Activated naive CD4-positive, alpha-beta T cell treated with anti-CD3 and anti-CD28 coated beads for 36 hours (primary cell): Measurements from ENCODE around the gene MVB12A. TPM values are rescaled to one million over a fixed set of nuclear protein-coding genes. Genes with fewer than 3 reads are reported as not detected.

Experiments used
- CTCF ChIA-PET: fragments of 350-600 bp; sonication (Branson Sonifier 250); formaldehyde crosslinking; loops from one replicate; lab custom pipeline; 2021; ENCODE audit warnings: antibody characterized with exemption; lab: Charles Lee
- DNase-seq: peaks from one replicate; pipeline ENCODE4 v3.0.0-alpha.2; 2020
- H3K27ac Mint-ChIP-seq: one replicate; pipeline ENCODE4 v1.8.0; 2021; ENCODE audit warnings: mild to moderate bottlenecking, mixed read lengths
- H3K27me3 Mint-ChIP-seq: one replicate; pipeline ENCODE4 v1.8.0; 2021; ENCODE audit warnings: low read depth, mixed read lengths
- H3K36me3 Mint-ChIP-seq: one replicate; pipeline ENCODE4 v1.8.0; 2021; ENCODE audit warnings: low read depth, mixed read lengths
- H3K4me1 Mint-ChIP-seq: one replicate; pipeline ENCODE4 v1.8.0; 2021; ENCODE audit warnings: low read depth, mixed read lengths
- H3K4me3 Mint-ChIP-seq: one replicate; pipeline ENCODE4 v1.8.0; 2021; ENCODE audit warnings: mild to moderate bottlenecking, moderate library complexity, mixed read lengths
- H3K9me3 Mint-ChIP-seq: one replicate; pipeline ENCODE4 v1.8.0; 2021; ENCODE audit warnings: mixed read lengths
- intact Hi-C: fragments of 100-400 bp; cut with micrococcal nuclease; formaldehyde crosslinking; loops from one replicate; pipeline ENCODE4 v1.15.1; 2023
- total RNA-seq, 2 experiments: library from RNA; stranded (reverse); gene quantifications; one replicate each; pipeline ENCODE4 v1.2.3, GENCODE V29; 2021

MVB12A gene
- total RNA-seq, 2 experiments from 2014 or later = 29.3 to 32.1 TPM

GRCh38 chr19:17424743-17425365, 5.0 kb downstream of the MVB12A start:
- intact Hi-C loops = loop anchor here (1.0 to 2.0 kb wide), 2 partner anchors 24 to 41 kb away; partner anchors contain the start of gene TMEM221
- Mint-ChIP-seq H3K36me3 (no peaks in the 10 kb centered on the region), H3K27ac (no peak overlapping the region), H3K9me3 (no peaks in the 10 kb centered on the region), H3K27me3 (no peaks in the 10 kb centered on the region), H3K4me3 (no peak overlapping the region), H3K4me1 (peaks cover 7% of the 10 kb centered on the region)
- CTCF ChIA-PET = interaction anchor here (1.1 kb wide), 1 partner anchor 22 kb away, joined by 3 read pairs; no protein-coding TSS in a partner anchor
- peak; percentile 69 for DNase-seq

- Mint-ChIP-seq H3K4me1 (peaks cover 2% of the 10 kb centered on the region), H3K27me3 (no peaks in the 10 kb centered on the region), H3K27ac (no peak overlapping the region), H3K9me3 (no peaks in the 10 kb centered on the region), H3K4me3 (no peak overlapping the region), H3K36me3 (no peaks in the 10 kb centered on the region)
- intact Hi-C loops = no loop called here
- DNase-seq = no peak
- CTCF ChIA-PET = interaction anchor here (0.8 to 1.6 kb wide), 3 partner anchors 10 to 44 kb away, joined by 4 read pairs; partner anchors contain the start of gene MVB12A
These were observed 9.8 kb downstream of the MVB12A start for GRCh38 chr19:17429641-17430113.

- no peaks in the 10 kb centered on the region for H3K4me1 Mint-ChIP-seq
- intact Hi-C loops = no loop called here
- no peak overlapping the region for H3K27ac Mint-ChIP-seq
- no peaks in the 10 kb centered on the region for H3K9me3 Mint-ChIP-seq
- DNase-seq = no peak
- H3K4me3 Mint-ChIP-seq = no peak overlapping the region
- H3K27me3 Mint-ChIP-seq = no peaks in the 10 kb centered on the region
- no peaks in the 10 kb centered on the region for H3K36me3 Mint-ChIP-seq
- CTCF ChIA-PET = interaction anchor here (0.6 to 1.6 kb wide), 2 partner anchors 10 to 65 kb away, joined by 4 to 5 read pairs; no protein-coding TSS in a partner anchor
These were observed 11.6 kb downstream of the MVB12A start for GRCh38 chr19:17431417-17431816.

- H3K27me3 Mint-ChIP-seq = no peaks in the 10 kb centered on the region
- H3K27ac Mint-ChIP-seq = no peak overlapping the region
- no peak overlapping the region for H3K4me3 Mint-ChIP-seq
- H3K4me1 Mint-ChIP-seq = no peaks in the 10 kb centered on the region
- no peak for DNase-seq
- intact Hi-C loops = no loop called here
- H3K36me3 Mint-ChIP-seq = no peaks in the 10 kb centered on the region
- CTCF ChIA-PET = no interaction called here
- no peaks in the 10 kb centered on the region for H3K9me3 Mint-ChIP-seq
These were observed 15.4 kb downstream of the MVB12A start for GRCh38 chr19:17435218-17435617.

GRCh38 chr19:17436094-17436873, 16.4 kb downstream of the MVB12A start:
- Mint-ChIP-seq H3K27ac (no peak overlapping the region), H3K9me3 (no peaks in the 10 kb centered on the region), H3K4me1 (no peaks in the 10 kb centered on the region)

GRCh38 chr19:17436874-17437267, 17.0 kb downstream of the MVB12A start:
- H3K4me3 Mint-ChIP-seq = no peak overlapping the region
- intact Hi-C loops = no loop called here
- no peaks in the 10 kb centered on the region for H3K9me3 Mint-ChIP-seq
- no peak overlapping the region for H3K27ac Mint-ChIP-seq
- H3K27me3 Mint-ChIP-seq = no peaks in the 10 kb centered on the region
- no peaks in the 10 kb centered on the region for H3K4me1 Mint-ChIP-seq
- H3K36me3 Mint-ChIP-seq = no peaks in the 10 kb centered on the region
- no peak for DNase-seq
- CTCF ChIA-PET = interaction anchor here (0.7 to 1.3 kb wide), 4 partner anchors 10 to 42 kb away, joined by 3 read pairs; no protein-coding TSS in a partner anchor

More at GRCh38 chr19:17436094-17436873, 16.4 kb downstream of the MVB12A start:
- no peaks in the 10 kb centered on the region for H3K36me3 Mint-ChIP-seq
- H3K4me3 Mint-ChIP-seq = no peak overlapping the region
- intact Hi-C loops = no loop called here
- DNase-seq = no peak
- no peaks in the 10 kb centered on the region for H3K27me3 Mint-ChIP-seq
- CTCF ChIA-PET = interaction anchor here (0.7 to 1.1 kb wide), 3 partner anchors 11 to 42 kb away, joined by 3 read pairs; no protein-coding TSS in a partner anchor

- intact Hi-C loops = loop anchor here (1.0 kb wide), 1 partner anchor 25 kb away; no protein-coding TSS in a partner anchor
- H3K9me3 Mint-ChIP-seq = no peaks in the 10 kb centered on the region
- no peaks in the 10 kb centered on the region for H3K36me3 Mint-ChIP-seq
- peak; percentile 31 for DNase-seq
- H3K27me3 Mint-ChIP-seq = no peaks in the 10 kb centered on the region
- CTCF ChIA-PET = interaction anchor here (0.6 to 1.3 kb wide), 10 partner anchors 9 to 1127 kb away, joined by 3 to 6 read pairs (median 3); no protein-coding TSS in a partner anchor
- H3K27ac Mint-ChIP-seq = no peak overlapping the region
- H3K4me3 Mint-ChIP-seq = no peak overlapping the region
- no peaks in the 10 kb centered on the region for H3K4me1 Mint-ChIP-seq
These were observed 21.6 kb downstream of the MVB12A start for GRCh38 chr19:17441241-17442021.

- no peaks in the 10 kb centered on the region for H3K36me3 Mint-ChIP-seq
- H3K27ac Mint-ChIP-seq = no peak overlapping the region
- intact Hi-C loops = no loop called here
- CTCF ChIA-PET = interaction anchor here (0.6 to 1.1 kb wide), 2 partner anchors 26 to 977 kb away, joined by 3 to 4 read pairs; partner anchors contain the start of gene MVB12A
- peaks cover 11% of the 10 kb centered on the region for H3K27me3 Mint-ChIP-seq
- peaks cover 3% of the 10 kb centered on the region for H3K9me3 Mint-ChIP-seq
- H3K4me3 Mint-ChIP-seq = no peak overlapping the region
- DNase-seq = no peak
- H3K4me1 Mint-ChIP-seq = peaks cover 10% of the 10 kb centered on the region
These were observed 25.8 kb downstream of the MVB12A start for GRCh38 chr19:17445526-17446165.

- no peak for DNase-seq
- Mint-ChIP-seq H3K4me3 (no peak overlapping the region), H3K27ac (no peak overlapping the region), H3K4me1 (peaks cover 13% of the 10 kb centered on the region), H3K27me3 (peaks cover 11% of the 10 kb centered on the region), H3K9me3 (peaks cover 3% of the 10 kb centered on the region), H3K36me3 (no peaks in the 10 kb centered on the region)
- CTCF ChIA-PET = interaction anchor here (0.5 to 0.6 kb wide), 2 partner anchors 14 to 294 kb away, joined by 4 read pairs; no protein-coding TSS in a partner anchor
- intact Hi-C loops = loop anchor here (1.0 to 2.0 kb wide), 2 partner anchors 23 to 52 kb away; no protein-coding TSS in a partner anchor
These were observed 27.9 kb downstream of the MVB12A start for GRCh38 chr19:17447704-17448130.

- DNase-seq = peak; percentile 80
- Mint-ChIP-seq H3K4me3 (peak within 1 kb of the TSS; percentile 27), H3K27ac (no peak within 1 kb of the TSS), H3K4me1 (peaks cover 14% of the 10 kb centered on the region), H3K27me3 (peaks cover 12% of the 10 kb centered on the region), H3K9me3 (peaks cover 3% of the 10 kb centered on the region), H3K36me3 (no peaks in the 10 kb centered on the region)
- CTCF ChIA-PET = interaction anchor here (0.5 to 1.3 kb wide), 7 partner anchors 11 to 700 kb away, joined by 3 to 4 read pairs (median 4); no protein-coding TSS in a partner anchor
- intact Hi-C loops = loop anchor here (1.0 to 2.0 kb wide), 2 partner anchors 24 to 53 kb away; no protein-coding TSS in a partner anchor
These were observed 28.5 kb downstream of the MVB12A start, which contains the start of gene TMEM221 for GRCh38 chr19:17448131-17448967. Gene TMEM221, minus strand, starts transcription at chr19:17448668. Its CDS starts 206 bp downstream, at chr19:17448462.
